ENCODE results near the gene COASY. TPM values are rescaled to one million over a fixed set of nuclear protein-coding genes. Genes with fewer than 3 reads are reported as not detected.
"Not testable (repeated sequence)": the region's sequence is repeated elsewhere in the genome, so short reads cannot be mapped to it uniquely, and the experiment has no call there.

The COASY gene
- total RNA-seq, 2 experiments from 2014 or later: 37.8 to 40.7 TPM

DNA sequence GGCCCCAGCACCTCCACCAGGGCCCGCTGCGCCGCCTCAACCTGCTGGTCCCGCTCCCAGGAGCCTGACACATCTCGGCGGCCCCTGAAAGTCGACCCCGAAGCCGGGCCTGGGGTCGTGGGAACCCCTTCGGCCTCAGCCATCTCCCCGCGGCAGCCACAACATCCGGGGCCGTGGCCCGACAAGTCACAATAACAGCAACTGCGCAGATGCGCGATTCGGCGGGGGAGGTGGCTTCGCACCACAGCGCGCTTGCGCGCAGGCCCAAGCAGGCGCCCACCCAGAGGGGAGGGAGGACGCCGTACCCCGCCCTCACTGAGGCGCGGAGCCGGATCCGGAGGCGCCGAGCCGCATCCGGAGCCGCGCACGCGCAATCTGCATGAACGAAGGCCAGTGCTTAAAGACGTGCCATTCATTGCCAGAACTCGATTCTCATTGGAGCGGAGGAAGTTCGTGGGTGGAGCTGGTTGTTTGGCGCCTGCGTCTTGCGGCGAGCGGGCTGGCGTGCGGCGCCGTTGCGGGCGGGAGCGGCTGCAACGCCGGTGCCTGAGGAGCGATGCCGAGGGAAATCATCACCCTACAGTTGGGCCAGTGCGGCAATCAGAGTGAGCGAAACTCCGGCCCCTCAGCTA, 47.4 kb downstream of the COASY start, which contains the start of the genes RETREG3 and TUBG1:
TSS of gene RETREG3 (minus strand) at position 193 of the 632 bp plus-strand sequence. CDS start at position 143, 50 bp downstream.
TSS of gene TUBG1 (plus strand) at position 502 of the 632 bp plus-strand sequence. CDS start at position 557, 55 bp downstream.
- Histone ChIP-seq H3K9me3 (ENCODE audit: control insufficient read depth in 1 of 2, insufficient read depth in 1 of 2, low read length in 2 of 2) (no peaks in the 10 kb centered on the region), H3K36me3 (ENCODE audit: insufficient read depth, low read length) (peaks cover 31% of the 10 kb centered on the region), H3K4me1 (ENCODE audit: insufficient read depth, low read length) (peaks cover 40% of the 10 kb centered on the region), H3K27ac (ENCODE audit: low read depth in 1 of 2, low read length in 2 of 2) (peak within 1 kb of the TSS; percentile 92 to 96), H3K4me3 (ENCODE audit: low read length) (peak within 1 kb of the TSS; percentile 100), H3K27me3 (ENCODE audit: control insufficient read depth in 1 of 2, insufficient read depth in 2 of 2, low read length in 2 of 2) (no peaks in the 10 kb centered on the region)
- Mint-ChIP-seq H3K27me3 (no peaks in the 10 kb centered on the region), H3K9me3 (no peaks in the 10 kb centered on the region), H3K27ac (peak within 1 kb of the TSS; percentile 97), H3K36me3 (ENCODE audit: low read depth) (peaks cover 61% of the 10 kb centered on the region), H3K4me3 (peak within 1 kb of the TSS; percentile 100), H3K4me1 (ENCODE audit: low read depth) (peaks cover 51% of the 10 kb centered on the region)
- ATAC-seq (ENCODE audit: poor library complexity) (peak; percentile 90), DNase-seq (peak; percentile 97 to 100 (median 99))
- ChIA-PET CTCF (interaction anchor here (0.6 to 3.0 kb wide), 4 partner anchors 31 to 154 kb away, joined by 3 to 26 read pairs (median 3); partner anchors contain the start of gene PSMC3IP), POLR2A (interaction anchor here (0.5 to 2.8 kb wide), 38 partner anchors 9 to 920 kb away, joined by 3 to 42 read pairs (median 4); partner anchors contain the start of genes BECN1, CAVIN1, CNTD1 and COA3)
- intact Hi-C loops (cut with DNase I, micrococcal nuclease): loop anchor here (1.0 to 2.0 kb wide), 4 partner anchors 42 to 222 kb away; partner anchors contain the start of gene MLX (in 1 of the 2)
- TF ChIP-seq, protein P1, sequence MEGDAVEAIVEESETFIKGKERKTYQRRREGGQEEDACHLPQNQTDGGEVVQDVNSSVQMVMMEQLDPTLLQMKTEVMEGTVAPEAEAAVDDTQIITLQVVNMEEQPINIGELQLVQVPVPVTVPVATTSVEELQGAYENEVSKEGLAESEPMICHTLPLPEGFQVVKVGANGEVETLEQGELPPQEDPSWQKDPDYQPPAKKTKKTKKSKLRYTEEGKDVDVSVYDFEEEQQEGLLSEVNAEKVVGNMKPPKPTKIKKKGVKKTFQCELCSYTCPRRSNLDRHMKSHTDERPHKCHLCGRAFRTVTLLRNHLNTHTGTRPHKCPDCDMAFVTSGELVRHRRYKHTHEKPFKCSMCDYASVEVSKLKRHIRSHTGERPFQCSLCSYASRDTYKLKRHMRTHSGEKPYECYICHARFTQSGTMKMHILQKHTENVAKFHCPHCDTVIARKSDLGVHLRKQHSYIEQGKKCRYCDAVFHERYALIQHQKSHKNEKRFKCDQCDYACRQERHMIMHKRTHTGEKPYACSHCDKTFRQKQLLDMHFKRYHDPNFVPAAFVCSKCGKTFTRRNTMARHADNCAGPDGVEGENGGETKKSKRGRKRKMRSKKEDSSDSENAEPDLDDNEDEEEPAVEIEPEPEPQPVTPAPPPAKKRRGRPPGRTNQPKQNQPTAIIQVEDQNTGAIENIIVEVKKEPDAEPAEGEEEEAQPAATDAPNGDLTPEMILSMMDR (IDR thresholded peaks at IDR 0.05): no peak

DNA sequence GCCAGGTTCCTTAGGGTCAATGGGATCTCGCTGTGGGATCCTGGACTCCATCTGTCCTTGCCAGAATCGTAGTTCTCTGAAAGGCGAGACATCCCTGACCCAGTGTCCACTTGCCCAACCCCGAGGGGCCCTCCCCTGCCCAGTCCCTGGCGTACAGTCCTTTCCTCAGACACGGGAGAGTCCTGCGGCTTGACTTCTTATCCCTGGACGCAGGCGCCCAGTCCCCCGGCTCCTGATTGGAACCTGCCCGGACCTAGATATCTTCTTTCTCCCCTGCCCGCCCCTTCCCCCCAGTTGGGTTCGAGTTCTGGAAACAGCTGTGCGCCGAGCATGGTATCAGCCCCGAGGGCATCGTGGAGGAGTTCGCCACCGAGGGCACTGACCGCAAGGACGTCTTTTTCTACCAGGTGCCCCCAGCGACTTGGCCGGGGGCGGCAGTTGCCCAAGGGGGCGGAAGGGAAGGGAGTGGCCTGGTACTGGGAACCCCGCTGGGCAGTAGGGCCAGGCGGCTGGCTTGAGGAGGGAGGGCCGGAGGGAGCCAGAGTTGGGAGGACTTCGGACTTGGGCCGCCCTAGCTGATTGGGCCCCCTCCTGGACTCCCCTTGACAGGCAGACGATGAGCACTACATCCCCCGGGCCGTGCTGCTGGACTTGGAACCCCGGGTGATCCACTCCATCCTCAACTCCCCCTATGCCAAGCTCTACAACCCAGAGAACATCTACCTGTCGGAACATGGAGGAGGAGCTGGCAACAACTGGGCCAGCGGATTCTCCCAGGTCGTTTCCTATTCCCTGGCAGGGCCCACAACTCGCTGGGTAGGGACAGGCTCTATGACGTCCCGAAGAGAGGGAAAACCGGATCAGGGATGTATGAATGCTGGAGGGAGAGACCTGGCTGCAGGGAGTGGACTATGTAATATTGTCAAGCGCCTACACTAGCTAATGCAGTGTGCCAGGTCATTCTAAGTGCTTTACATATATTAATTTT, 48.2 kb downstream of the COASY start:
- H3K9me3 Mint-ChIP-seq: not testable (repeated sequence)

DNA sequence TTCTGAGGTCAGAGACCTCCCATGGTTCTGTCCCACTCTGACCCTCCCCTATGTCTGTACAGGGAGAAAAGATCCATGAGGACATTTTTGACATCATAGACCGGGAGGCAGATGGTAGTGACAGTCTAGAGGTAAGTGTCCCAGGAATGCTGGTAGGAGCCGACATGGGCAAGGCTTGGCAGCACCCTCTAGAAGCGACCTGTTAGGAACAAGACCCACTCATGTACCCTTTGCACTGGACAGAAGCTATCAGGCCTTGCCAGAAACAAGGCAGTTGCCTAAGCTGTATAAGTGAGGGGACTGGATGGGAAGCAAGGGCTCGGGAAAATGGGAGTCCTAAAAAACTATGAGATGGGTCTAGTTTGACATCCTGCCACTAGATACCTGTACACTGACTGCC, 50.1 kb downstream of the COASY start:
- H3K27me3 ChIP-seq (ENCODE audit: control insufficient read depth in 1 of 2, insufficient read depth in 2 of 2, low read length in 2 of 2): no peaks in the 10 kb centered on the region
- intact Hi-C loops (cut with DNase I, micrococcal nuclease): no loop called here
- no peaks in the 10 kb centered on the region for H3K9me3 ChIP-seq (ENCODE audit: control insufficient read depth in 1 of 2, insufficient read depth in 1 of 2, low read length in 2 of 2)
- Mint-ChIP-seq H3K27me3 (no peaks in the 10 kb centered on the region), H3K36me3 (ENCODE audit: low read depth) (peaks cover 55% of the 10 kb centered on the region), H3K4me3 (peak overlapping the region; percentile 76), H3K27ac (no peak overlapping the region), H3K4me1 (ENCODE audit: low read depth) (peaks cover 24% of the 10 kb centered on the region), H3K9me3 (no peaks in the 10 kb centered on the region)
- CTCF ChIA-PET: no interaction called here
- peaks cover 19% of the 10 kb centered on the region for H3K4me1 ChIP-seq (ENCODE audit: insufficient read depth, low read length)
- TF ChIP-seq, protein P1 (IDR thresholded peaks at IDR 0.05): no peak
- no peak overlapping the region for H3K4me3 ChIP-seq (ENCODE audit: low read length)
- H3K27ac ChIP-seq (ENCODE audit: low read depth in 1 of 2, low read length in 2 of 2): no peak overlapping the region
- no peak for ATAC-seq (ENCODE audit: poor library complexity)
- POLR2A ChIA-PET: interaction anchor here (0.8 to 0.9 kb wide), 2 partner anchors 45 to 223 kb away, joined by 3 read pairs; no protein-coding TSS in a partner anchor
- no peak for DNase-seq
- H3K36me3 ChIP-seq (ENCODE audit: insufficient read depth, low read length): peaks cover 33% of the 10 kb centered on the region

More for the DNA sequence above, 48.2 kb downstream of the COASY start:
- peak overlapping the region; percentile 100 for H3K4me3 ChIP-seq (ENCODE audit: low read length)
- H3K9me3 ChIP-seq (ENCODE audit: control insufficient read depth in 1 of 2, insufficient read depth in 1 of 2, low read length in 2 of 2); ATAC-seq (ENCODE audit: poor library complexity); H3K27me3 ChIP-seq (ENCODE audit: control insufficient read depth in 1 of 2, insufficient read depth in 2 of 2, low read length in 2 of 2); H3K27me3 Mint-ChIP-seq: not testable (repeated sequence)
- ChIA-PET POLR2A (interaction anchor here (0.5 to 2.8 kb wide), 31 partner anchors 8 to 921 kb away, joined by 3 to 42 read pairs (median 4); partner anchors contain the start of genes CAVIN1, CNTD1, COA3 and DHX58), CTCF (interaction anchor here (0.7 to 3.0 kb wide), 4 partner anchors 32 to 153 kb away, joined by 3 to 26 read pairs (median 3); partner anchors contain the start of gene PSMC3IP)
- Mint-ChIP-seq H3K4me3 (peak overlapping the region; percentile 100), H3K27ac (peak overlapping the region; percentile 97), H3K36me3 (ENCODE audit: low read depth) (peaks cover 60% of the 10 kb centered on the region), H3K4me1 (ENCODE audit: low read depth) (peaks cover 43% of the 10 kb centered on the region)
- peaks cover 36% of the 10 kb centered on the region for H3K4me1 ChIP-seq (ENCODE audit: insufficient read depth, low read length)
- intact Hi-C loops (cut with DNase I, micrococcal nuclease): loop anchor here (1.0 to 2.0 kb wide), 4 partner anchors 43 to 221 kb away; partner anchors contain the start of gene MLX (in 1 of the 2)
- DNase-seq: peak in 3 of 14 experiments; percentile 2 to 14 (median 7)
- H3K36me3 ChIP-seq (ENCODE audit: insufficient read depth, low read length): peaks cover 36% of the 10 kb centered on the region
- peak overlapping the region in 1 of 2 donors; percentile 38 for H3K27ac ChIP-seq (ENCODE audit: low read depth in 1 of 2, low read length in 2 of 2)

Measured in CD4-positive, alpha-beta T cell (primary cell).